ENCODE results near the gene SETBP1. TPM values are rescaled to one million over a fixed set of nuclear protein-coding genes. Genes with fewer than 3 reads are reported as not detected.

Gene SETBP1
- polyA plus RNA-seq, 5 donors = 15.4 to 21.1 (median 19.4) TPM

GRCh38 chr18:44967599-44967998 is 286.9 kb downstream of the SETBP1 start:
- no peak for DNase-seq

GRCh38 chr18:44968336-44968735 is 287.6 kb downstream of the SETBP1 start:
- no peak for DNase-seq

GRCh38 chr18:44969214-44969795 is 288.6 kb downstream of the SETBP1 start:
- no peak for DNase-seq

GRCh38 chr18:44973282-44973681 is 292.6 kb downstream of the SETBP1 start:
- no peak for DNase-seq

- no peak for DNase-seq
Measured at GRCh38 chr18:44974174-44974573, 293.5 kb downstream of the SETBP1 start.

GRCh38 chr18:44977856-44978255 is 297.2 kb downstream of the SETBP1 start:
- no peak for DNase-seq

GRCh38 chr18:44979748-44980147 is 299.1 kb downstream of the SETBP1 start:
- DNase-seq = no peak

GRCh38 chr18:44981121-44981520 is 300.4 kb downstream of the SETBP1 start:
- no peak for DNase-seq

- no peak for DNase-seq
Measured at GRCh38 chr18:44986933-44987332, 306.2 kb downstream of the SETBP1 start.

- DNase-seq = no peak
Measured at GRCh38 chr18:44987371-44987770, 306.7 kb downstream of the SETBP1 start.

- DNase-seq = no peak
Measured at GRCh38 chr18:44988821-44989587, 308.3 kb downstream of the SETBP1 start.

GRCh38 chr18:44996261-44996660 is 315.6 kb downstream of the SETBP1 start:
- DNase-seq = no peak

GRCh38 chr18:44997174-44997573 is 316.5 kb downstream of the SETBP1 start:
- no peak for DNase-seq

- DNase-seq = no peak
Measured at GRCh38 chr18:44998360-44998759, 317.7 kb downstream of the SETBP1 start.

GRCh38 chr18:45004546-45005080 is 323.9 kb downstream of the SETBP1 start:
- DNase-seq = no peak

GRCh38 chr18:45006934-45007333 is 326.2 kb downstream of the SETBP1 start:
- DNase-seq = no peak

GRCh38 chr18:45007531-45007930 is 326.8 kb downstream of the SETBP1 start:
- DNase-seq = no peak

GRCh38 chr18:45008694-45009413 is 328.2 kb downstream of the SETBP1 start:
- DNase-seq = no peak

- DNase-seq = no peak
Measured at GRCh38 chr18:45009756-45010155, 329.1 kb downstream of the SETBP1 start.

GRCh38 chr18:45012286-45012685 is 331.6 kb downstream of the SETBP1 start:
- no peak for DNase-seq

- peak in 1 of 2 donors; percentile 23 for DNase-seq
Measured at GRCh38 chr18:45014047-45014501, 333.4 kb downstream of the SETBP1 start.

- DNase-seq = no peak
Measured at GRCh38 chr18:45015788-45016128, 335.1 kb downstream of the SETBP1 start.

GRCh38 chr18:45019469-45019868 is 338.8 kb downstream of the SETBP1 start:
- DNase-seq = no peak
